Fibroblast of the aortic adventitia (primary cell): ENCODE data around the gene MAP1LC3A. TPM values are rescaled to one million over a fixed set of nuclear protein-coding genes. Genes with fewer than 3 reads are reported as not detected.
A peak's percentile ranks its signal among the peaks of the same experiment; 100 is the strongest.
"Not testable (repeated sequence)": the region's sequence is repeated elsewhere in the genome, so short reads cannot be mapped to it uniquely, and the experiment has no call there.

Experiments used
- DNase-seq: peaks from one replicate; pipeline ENCODE4 v3.0.0-alpha.2; 2010; ENCODE audit warnings: low read depth
- H3K4me3 ChIP-seq: 2 replicates; pipeline ENCODE4 v1.5.1; 2011; ENCODE audit warnings: low read depth, mild to moderate bottlenecking, control low read depth, low read length, moderate library complexity
- CTCF ChIP-seq: IDR thresholded peaks from 2 replicates; pipeline ENCODE4 v1.5.1; 2011; ENCODE audit warnings: mild to moderate bottlenecking, low read length, control low read depth, inconsistent platforms; ENCODE audit not compliant: insufficient read depth
- total RNA-seq: library from RNA; depleted of rRNA; stranded (reverse); fragments of >200 nt; gene quantifications from 2 replicates; pipeline ENCODE4 v1.2.3, GENCODE V29; 2012; ENCODE audit warnings: low replicate concordance

Gene MAP1LC3A
- total RNA-seq, 1 donor, result 20.2 TPM

DNA sequence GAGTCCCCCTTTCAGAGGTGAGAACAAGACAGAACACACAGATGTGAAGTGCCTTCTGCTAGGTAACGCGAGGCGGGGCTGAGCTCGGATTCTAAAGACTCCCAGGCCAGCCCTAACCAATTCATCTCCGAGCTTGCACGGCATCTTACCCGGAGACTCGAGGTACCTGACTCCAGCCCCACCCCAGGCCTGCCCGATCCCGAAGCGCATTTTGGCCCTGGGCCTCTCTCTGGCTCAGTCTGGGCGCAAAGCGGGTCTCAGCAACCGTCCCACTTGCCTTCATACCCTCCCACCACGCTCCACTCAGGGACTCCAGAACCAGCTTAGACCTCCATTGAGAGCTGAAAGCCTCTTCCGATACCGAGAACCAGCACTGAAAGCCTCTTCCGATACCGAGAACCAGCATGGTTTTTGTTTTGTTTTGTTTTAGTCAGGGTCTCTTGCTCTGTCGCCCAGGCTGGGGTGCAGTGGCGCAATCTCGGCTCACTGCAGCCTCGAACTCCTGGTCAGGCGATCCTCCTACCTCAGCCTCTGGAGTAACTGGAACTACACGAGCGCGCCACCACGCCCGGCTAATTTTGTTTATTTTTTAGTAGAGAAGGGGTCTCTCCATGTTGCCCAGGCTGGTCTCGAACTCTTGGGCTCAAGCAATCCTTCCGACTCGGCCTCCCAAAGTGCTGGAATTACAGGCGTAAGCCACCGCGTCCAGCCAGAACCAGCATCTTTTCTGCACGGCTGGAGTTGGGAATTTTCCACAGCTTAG is 42.9 kb upstream of the MAP1LC3A start:
- DNase-seq, result no peak
- H3K4me3 ChIP-seq, result peak overlapping the region; percentile 88
- TF ChIP-seq CTCF, result no peak

GRCh38 chr20:34516247-34517113 is 42.0 kb upstream of the MAP1LC3A start, which contains the start of gene DYNLRB1:
TSS of gene DYNLRB1 (plus strand) at chr20:34516422. CDS start at chr20:34516459, 37 bp downstream.
- H3K4me3 ChIP-seq, result peak within 1 kb of the TSS; percentile 88
- DNase-seq, result peak; percentile 98
- TF ChIP-seq CTCF, result no peak

DNA sequence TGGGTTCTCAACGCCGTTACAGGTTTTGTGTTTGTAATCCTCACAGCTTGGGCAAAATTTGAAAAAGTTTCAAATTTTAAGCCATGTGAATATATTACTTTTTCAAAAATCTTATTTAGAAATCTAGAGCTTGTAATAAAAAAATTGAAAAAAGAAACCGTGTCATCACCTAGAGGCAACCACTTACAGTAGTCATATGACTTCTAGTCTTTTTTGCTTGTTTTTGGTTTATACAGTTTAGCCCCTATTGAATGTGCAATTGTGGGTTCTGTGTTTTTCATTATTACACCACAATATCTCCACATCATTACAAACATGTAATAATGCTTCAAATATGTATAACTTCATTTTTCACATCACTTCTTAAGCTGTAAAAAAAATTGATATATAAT is 41.4 kb upstream of the MAP1LC3A start:
- DNase-seq, result peak; percentile 20
- peak overlapping the region; percentile 88 for H3K4me3 ChIP-seq
- no peak for TF ChIP-seq CTCF

- H3K4me3 ChIP-seq, DNase-seq: not testable (repeated sequence)
Observed at GRCh38 chr20:34518863-34519262, 39.7 kb upstream of the MAP1LC3A start.

DNA sequence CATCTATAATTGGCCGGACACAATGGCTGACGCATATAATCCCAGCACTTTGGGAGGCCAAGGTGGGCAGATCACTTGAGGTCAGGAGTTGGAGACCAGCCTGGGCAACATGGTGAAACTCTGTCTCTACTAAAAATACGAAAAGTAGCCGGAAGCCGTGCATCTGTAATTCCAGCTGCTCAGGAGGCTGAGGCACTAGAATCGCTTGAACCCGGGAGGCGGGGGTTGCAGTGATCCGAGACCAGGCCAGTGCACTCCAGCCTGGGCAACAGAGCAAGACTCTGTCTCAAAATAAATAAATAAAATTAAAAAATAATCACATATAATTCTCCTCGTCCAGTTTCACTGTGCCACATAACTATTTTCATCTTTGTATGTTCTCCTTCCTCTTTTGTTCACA is 38.7 kb upstream of the MAP1LC3A start:
- not testable (repeated sequence) for H3K4me3 ChIP-seq, DNase-seq

- peak; percentile 58 for TF ChIP-seq CTCF
- DNase-seq, result peak; percentile 86
- no peak overlapping the region for H3K4me3 ChIP-seq
Observed at GRCh38 chr20:34522969-34523871, 35.3 kb upstream of the MAP1LC3A start.

- no peak overlapping the region for H3K4me3 ChIP-seq
- no peak for TF ChIP-seq CTCF
- DNase-seq, result no peak
Observed at GRCh38 chr20:34524426-34524825, 34.1 kb upstream of the MAP1LC3A start.
